ENCODE data around the gene SH3PXD2A.

Gene SH3PXD2A

DNA sequence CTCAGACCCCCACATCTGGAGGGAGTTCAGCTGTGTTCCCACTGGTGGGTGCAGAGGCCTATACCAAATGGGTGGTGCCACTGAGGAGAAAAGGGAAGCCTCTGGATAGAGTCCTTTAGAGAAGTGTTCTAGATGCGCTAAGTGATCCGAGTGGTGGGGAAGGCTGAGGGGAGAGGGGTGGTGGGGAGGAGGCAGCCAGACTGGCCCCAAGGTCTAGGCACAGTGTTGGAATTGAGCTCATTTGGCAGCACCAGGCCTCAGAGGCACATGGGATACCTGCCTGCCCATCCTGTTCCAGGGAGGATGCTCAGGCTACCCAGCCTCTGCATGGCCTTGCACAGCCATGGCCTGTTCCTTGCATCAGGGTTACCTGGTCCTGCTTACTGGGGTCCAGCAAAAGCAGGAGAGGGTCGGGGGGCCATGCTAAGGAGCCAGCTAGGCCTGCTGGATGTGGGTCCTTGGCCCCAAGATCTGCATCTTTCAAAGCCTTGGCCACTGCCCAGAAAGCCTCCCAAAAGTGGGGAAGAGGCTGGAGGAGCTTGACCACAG lies 262.3 kb downstream of the SH3PXD2A start:
- DNase-seq = no peak

GRCh38 chr10:103592186-103593021 lies 263.0 kb downstream of the SH3PXD2A start:
- peak; percentile 26 for DNase-seq

DNA sequence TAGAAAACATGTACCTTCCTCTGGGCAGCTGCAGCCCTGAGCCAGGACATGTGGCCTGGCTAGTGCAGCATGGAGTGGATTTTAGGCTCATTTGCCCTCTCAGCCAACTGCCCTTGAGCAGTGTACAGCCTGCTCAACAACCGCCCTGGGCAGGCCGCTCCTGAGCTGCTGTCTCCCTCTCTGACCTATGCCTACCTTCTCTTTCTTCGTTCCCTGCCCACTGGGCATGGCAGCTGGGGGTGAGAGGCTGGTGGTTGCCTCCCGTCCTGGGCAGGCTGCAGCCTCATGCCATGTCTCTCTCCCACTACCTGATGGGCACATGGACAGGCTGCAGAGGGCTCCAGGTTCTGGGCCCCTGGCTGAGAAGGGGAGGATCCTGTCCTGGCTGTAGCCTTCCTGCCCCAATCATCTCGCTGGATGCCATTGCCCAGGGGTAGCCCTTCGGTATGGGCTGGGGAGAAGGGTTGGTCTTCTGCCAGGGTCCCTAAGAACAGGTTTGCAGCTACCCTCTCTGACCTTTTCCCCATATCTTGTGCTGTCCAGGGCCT lies 264.6 kb downstream of the SH3PXD2A start:
- no peak for DNase-seq

DNA sequence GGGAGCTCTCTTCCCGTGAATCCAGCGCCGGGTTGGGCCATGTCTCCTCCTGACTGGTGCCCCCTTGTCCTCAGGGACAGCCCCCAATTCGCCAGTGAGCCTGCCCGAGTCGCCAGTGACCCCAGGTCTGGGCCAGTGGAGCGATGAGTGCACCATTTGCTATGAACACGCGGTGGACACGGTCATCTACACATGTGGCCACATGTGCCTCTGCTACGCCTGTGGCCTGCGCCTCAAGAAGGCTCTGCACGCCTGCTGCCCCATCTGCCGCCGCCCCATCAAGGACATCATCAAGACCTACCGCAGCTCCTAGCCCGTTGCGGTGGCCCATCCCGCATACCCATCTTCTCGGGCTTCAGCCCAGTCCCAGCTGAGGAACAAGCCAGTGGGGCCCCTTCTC lies 265.3 kb downstream of the SH3PXD2A start:
- no peak for DNase-seq

DNA sequence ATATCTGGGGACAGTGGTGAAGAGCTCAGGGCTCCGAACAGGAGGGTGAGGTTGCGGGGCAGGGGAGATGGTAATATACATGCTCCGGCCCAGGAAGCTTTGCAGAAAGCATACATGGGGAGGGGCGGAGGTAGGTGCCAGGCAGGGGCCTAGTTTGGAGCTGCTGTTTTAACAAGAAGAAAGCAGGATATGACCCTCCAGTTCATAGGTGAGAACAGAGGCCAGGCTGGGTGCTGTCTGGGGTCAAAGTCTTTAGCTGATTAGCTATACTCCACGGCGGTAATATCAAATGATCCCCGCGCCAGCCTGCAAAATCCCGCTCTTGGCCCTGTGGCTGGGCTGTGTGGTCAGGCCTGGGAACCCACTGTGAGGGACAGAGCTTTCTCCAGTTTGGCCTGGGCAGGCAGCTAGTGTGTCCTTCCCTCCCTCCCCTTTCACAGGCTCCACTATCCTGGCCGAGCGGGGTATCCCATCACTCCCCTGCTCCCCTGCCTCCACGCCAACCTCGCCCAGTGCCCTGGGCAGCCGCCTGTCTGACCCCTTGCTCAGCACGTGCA lies 266.2 kb downstream of the SH3PXD2A start:
- DNase-seq = no peak

DNA sequence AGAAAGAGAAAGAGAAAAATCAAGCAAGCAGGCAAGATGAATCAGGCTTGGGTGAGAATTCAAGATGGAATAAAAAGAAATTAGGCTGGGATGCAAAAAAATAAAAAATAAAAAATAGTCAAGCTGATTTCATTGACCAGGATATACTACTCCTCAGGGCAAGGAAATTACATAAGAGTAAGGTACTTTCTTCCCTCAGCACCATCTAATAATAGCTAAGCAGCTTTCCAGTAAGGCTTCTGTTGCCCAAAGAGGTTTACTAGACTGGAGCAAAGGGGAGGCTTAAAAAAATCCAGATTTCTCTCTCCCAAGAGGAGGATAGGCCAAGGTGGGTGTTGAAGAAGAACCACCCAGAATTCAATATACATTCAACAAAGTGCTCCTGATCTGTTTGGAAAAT lies 268.3 kb downstream of the SH3PXD2A start:
- DNase-seq = no peak

DNA sequence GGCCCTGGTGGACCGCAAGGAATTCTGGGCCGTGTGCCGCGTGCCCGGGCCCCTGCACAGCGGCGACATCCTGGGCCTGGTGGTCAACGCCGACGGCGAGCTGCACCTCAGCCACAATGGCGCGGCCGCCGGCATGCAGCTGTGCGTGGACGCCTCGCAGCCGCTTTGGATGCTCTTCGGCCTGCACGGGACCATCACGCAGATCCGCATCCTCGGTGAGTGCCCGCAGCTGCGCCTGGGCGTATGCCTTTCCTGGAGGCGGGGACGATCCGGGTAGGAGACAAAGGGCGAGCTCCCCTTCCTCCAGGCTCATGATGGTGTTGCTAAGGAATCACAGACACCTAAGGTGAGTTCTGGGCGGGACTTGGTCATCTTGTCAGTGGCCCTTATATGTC lies 270.4 kb downstream of the SH3PXD2A start:
- DNase-seq = no peak

- DNase-seq = peak; percentile 89
These were observed 271.0 kb downstream of the SH3PXD2A start for GRCh38 chr10:103584216-103585010.

GRCh38 chr10:103583871-103584215 lies 271.5 kb downstream of the SH3PXD2A start:
- DNase-seq = no peak

- DNase-seq = no peak
These were observed 272.8 kb downstream of the SH3PXD2A start for GRCh38 chr10:103582331-103583123.

DNA sequence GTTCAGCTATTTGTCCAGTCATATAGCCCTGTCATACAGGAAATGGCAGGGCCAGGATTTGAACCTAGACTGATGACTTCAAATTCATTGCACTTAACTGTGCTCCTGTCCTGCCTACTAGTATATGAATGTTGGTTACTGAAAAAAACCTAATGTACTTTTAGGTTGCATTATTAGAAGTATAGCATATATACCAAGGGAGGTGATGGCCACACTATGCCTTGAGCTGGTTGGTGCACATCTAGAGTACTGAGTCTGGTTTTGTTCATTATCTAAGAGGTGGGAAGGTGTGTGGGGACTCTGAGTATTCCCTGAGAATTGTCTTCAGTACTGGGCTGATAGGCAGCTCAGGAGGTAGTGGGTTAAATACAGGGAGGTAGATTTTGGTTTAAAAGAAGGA lies 273.9 kb downstream of the SH3PXD2A start:
- DNase-seq = no peak

- DNase-seq = no peak
These were observed 274.9 kb downstream of the SH3PXD2A start for GRCh38 chr10:103580430-103580829.

GRCh38 chr10:103580011-103580410 lies 275.4 kb downstream of the SH3PXD2A start:
- DNase-seq = no peak

GRCh38 chr10:103578782-103579382 lies 276.5 kb downstream of the SH3PXD2A start:
- no peak for DNase-seq

DNA sequence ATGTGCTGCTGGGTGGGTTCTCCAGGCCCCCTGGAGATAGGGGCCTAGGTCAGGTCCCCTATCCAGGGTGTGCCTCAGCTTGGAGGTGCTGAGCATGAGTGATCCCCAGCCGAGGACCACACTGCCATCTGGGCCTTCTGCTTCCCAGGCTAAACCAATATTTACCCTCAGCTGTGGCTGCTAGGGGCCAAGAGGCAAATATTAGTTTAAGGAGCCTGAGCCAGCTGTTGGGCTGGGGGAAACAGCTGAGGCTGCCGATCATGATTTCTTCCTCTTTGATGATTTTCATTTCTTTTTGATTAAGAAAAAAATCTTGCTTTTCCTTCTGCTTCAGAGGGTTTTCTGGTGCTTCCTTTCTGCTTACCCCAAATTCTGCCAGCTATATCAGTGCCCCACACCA lies 278.5 kb downstream of the SH3PXD2A start:
- no peak for DNase-seq

- DNase-seq = no peak
These were observed 279.3 kb downstream of the SH3PXD2A start for GRCh38 chr10:103576076-103576471.

DNA sequence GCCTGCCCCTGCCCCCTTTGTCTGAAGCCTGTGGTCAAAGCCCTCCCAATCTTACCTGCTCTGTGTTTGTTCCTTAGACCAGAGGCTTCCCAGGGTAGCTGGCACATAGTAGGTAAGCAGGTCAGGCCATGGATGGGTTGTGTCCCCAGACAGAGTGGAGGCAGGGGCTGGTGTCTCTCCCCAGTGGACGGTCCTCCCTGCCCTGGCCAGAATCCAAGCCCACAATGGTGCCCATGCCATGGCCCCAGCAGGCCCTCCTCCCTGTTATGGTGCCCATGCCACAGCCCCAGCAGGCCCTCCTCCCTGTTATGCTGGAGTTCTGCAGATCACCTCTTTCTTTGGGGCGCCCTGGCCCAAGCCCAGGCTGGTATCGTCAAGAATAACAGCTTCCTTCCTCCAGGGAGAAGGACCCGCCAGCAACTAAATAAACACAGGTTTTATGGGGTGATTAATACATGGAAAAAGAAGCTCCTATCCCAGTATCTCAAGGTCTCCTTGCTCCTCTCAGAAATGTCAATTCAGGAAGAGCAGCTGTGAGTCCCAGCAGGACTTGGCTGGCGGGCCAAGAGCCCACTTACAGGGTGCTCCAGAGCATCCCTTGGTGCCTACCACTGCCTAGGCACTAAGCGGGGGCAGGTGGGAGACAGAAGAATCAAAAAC lies 279.8 kb downstream of the SH3PXD2A start:
- DNase-seq = no peak

- no peak for DNase-seq
These were observed 281.0 kb downstream of the SH3PXD2A start for GRCh38 chr10:103574097-103575061.

GRCh38 chr10:103573205-103573487 lies 282.2 kb downstream of the SH3PXD2A start:
- DNase-seq = no peak

All from CD4-positive, alpha-beta T cell treated with Interleukin-12 subunit alpha and Interleukin-12 subunit beta, for 1 hour (primary cell).